ENCODE results near the gene WNT3. TPM values are rescaled to one million over a fixed set of nuclear protein-coding genes. Genes with fewer than 3 reads are reported as not detected.

Gene WNT3
- polyA plus RNA-seq, 4 donors, result 1.9 to 2.2 (median 1.9) TPM

DNA sequence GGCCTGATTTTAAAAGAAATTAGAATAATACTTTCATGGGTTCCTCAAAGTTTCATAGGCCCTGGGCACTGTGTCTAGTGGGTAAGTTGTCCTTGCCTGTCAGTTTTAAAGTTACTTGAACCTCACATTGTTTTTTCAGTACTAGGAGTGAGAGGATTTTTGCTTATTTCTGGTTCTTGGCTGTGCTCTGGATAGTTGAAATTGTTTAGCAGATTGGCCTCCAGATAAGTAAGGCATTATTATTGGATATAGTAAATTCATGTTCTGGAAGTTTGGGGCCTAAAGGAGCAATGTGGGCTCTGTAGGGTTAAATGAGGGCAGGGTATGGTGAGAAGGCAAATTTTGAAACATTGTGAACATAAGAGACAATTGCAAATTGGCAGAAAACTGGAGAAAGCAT lies 78.5 kb downstream of the WNT3 start:
- DNase-seq (ENCODE audit: low read depth in 4 of 4, low spot score in 3 of 4), result no peak

DNA sequence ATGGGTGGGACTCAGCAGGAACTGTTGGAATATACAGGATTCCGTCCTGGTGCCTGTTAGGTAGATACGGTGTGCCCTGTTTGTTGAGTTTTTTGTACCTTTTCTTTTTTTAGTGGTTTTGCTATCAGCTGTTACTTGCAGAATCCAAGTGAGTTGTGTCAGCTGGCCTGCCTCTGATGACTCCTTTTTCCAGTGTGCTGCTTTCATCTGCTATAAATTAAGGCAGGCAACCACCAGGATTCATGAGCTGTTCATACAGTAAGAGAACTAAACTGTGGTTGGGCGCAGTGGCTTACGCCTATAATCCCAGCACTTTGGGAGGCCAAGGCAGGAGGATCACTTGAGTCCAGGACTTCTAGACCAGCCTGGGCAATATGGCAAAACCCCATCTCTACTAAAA lies 79.9 kb downstream of the WNT3 start:
- DNase-seq (ENCODE audit: low read depth in 4 of 4, low spot score in 3 of 4), result no peak

DNA sequence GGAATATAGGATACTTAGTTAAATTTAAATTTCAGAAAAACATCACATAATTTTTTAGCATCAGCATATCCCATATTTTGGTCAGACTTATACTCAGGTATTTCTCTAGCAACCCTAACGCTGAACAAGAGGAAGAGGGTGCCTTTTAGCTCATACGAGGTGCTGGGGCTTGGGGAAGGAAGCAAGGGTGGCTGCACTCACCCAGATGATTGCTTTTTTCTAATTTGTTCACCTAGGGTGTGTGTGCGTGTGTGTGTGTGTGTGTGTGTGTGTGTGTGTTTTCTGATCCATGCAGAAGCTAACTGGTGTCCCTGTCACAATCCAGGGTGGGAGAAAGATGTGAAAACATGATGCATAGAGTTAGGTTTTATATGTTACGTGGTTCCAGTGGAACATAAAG lies 81.2 kb downstream of the WNT3 start:
- DNase-seq (ENCODE audit: low read depth in 4 of 4, low spot score in 3 of 4), result no peak

DNA sequence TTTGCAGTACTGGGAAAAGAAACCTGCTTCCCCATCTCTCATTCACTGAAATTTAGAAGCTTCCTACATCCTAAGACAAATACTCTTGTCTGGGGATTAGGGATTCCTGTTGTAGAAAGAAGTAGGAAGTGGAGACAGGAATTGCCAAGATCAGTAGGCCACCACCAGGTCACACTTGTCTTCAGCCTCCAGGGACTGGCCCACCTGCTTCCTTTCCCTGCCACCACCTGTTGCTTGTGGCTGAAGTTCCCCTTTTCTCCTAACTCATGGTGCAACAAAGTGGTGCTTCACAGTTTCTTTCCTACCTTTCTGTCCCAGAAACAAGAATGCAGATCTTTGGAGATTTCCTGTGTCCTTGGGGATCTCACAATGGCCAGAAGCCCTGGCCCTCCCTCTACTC lies 82.4 kb downstream of the WNT3 start:
- DNase-seq (ENCODE audit: low read depth in 4 of 4, low spot score in 3 of 4), result no peak

DNA sequence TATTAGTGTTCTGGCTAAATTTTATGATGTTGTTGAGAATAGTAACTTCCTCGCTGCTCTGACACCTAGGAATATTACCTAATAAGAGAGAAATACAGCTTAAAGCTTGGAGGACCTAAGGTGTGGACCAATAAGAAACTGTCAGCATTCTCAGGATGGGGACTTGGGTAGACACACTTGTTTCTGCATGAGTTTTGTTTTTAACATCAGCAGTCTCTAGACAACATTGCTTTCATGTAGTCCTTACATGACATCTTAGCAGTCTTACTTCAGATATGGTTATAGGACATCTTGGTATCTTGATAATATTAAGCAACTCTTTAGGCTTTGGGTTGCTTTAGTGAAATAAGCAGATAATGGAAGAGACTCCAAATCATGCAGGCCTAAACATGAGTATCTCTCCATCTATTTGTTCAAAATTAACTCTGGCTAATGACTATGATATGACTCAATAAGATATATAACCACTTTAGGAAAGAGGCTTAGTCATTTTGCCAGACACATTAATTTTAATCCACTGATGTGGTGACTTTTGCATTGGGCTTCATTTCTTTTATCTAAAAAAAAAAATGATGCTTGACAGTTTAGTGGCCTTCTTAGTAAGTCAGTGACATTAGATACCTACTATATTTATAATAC lies 84.5 kb downstream of the WNT3 start:
- DNase-seq (ENCODE audit: low read depth in 4 of 4, low spot score in 3 of 4), result no peak

DNA sequence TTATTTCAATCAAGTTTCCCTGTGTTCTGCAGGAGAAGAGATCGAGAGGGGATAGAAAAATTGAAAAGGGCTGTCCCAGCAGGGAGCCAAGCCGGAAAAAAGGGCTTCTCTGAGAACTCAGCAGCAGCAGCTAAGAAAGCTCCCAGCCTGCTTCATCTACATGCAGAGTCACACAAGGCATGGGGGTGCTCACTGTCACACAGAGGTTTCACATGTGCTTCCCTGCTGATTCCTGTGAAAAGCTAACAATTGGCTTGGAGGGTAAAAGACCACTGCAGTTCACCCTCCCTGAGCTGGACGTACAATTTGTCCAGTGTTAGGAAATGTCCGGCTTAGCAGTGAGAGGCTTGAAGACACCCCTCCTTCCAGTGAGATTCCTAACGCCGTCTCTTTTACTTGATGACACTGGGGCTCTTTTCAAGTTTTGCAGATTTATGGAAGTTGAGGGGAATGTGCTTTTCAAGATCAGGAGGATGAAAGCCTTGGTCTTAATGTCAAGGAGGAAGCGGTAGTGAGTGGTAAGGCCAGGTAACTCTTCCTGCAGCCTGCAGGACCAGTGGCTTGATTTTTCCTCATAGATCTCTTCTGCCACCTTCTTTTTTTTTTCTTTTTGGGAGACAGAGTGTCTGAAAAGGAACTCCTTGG lies 85.6 kb downstream of the WNT3 start:
- DNase-seq (ENCODE audit: low read depth in 4 of 4, low spot score in 3 of 4), result no peak

DNA sequence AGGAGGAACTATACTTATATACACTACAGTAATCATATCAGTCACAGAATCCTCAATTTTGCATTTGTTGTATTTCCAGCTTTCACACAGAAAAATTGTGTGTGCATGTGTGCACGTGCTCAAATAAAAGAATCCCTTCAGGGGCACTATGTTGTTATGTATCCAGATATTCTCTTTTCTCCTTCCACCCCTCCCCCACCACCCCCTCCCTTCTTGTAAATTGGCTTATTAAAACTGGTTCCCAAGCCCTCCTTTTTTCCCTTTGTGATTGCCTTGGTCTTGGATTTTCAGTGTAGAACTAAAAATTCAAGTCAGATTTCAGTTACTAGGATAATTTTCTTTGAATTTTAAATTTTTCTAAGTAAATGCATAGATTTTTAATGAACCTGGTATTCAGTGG lies 86.3 kb downstream of the WNT3 start:
- no peak for DNase-seq (ENCODE audit: low read depth in 4 of 4, low spot score in 3 of 4)

DNA sequence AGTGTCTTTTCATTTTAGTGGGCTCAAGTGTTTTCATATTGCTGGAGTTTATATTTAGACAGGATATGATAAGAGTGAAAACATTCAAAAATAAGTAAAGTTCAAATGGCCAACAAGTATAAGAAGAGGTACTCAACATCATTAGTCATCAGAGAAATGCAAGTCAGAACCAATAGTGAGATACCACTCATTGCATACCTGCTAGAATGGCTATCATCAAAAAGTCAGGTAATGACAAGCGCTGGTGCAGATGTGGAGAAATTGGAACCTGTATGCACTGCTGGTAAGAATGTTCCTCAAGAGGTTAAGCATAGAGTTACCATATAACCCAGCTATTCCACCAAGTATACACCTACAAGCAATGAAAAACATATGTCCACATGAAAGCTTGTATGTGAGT lies 87.8 kb downstream of the WNT3 start:
- DNase-seq (ENCODE audit: low read depth in 4 of 4, low spot score in 3 of 4), result no peak

DNA sequence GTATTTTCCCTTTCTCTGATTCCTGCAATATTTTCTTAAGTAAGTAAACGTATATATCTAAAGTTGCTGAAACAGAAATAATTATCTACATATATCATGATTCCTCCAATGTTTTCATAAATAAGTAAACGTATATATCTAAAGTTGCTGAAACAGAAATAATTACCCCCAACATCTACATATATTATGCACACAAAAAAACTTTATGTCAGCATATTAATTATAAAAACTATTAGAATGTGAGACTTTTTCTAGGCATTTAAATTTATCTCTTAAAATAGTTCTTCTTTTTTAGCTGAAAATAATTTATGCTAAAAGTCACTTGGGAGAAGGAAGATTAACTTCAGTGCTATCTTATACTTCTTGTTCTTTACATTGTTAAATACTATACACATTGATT lies 88.5 kb downstream of the WNT3 start:
- DNase-seq (ENCODE audit: low read depth in 4 of 4, low spot score in 3 of 4), result no peak

DNA sequence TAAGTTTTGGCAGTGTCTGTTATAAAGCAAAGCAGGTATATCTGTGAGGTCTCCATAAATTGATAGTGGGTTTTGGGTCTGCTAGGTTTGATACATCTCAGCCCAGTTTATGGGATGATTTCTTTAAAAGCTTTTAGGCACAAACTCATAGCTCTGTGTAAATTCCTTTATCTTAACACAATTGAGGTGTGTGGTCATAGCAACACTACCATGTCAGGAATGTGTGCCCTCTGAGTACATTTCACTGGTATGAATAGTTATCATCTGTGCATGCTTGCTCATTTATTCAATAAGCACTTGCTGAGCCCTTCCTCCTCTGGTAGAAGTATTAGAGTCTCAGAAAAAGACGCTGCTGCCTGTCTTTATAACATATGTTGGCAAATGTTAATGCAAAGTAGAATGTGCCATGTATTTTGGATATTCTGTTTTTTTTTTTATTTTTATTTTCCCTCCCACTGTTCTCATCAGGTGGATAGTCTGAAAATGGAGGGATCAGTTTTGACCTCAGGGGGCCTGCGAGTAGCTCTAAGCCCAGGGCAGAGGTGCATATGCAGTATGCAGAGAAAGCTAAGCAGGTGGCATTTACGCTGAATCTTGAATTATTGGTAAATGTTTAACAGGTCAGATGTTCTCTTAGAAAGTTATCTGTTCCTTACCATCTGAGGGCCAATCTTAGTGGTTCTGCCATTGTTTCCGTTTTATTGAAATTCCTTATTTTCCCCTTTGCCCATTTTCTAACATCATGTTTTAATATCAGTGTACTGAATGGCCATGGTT lies 90.7 kb downstream of the WNT3 start:
- DNase-seq (ENCODE audit: low read depth in 4 of 4, low spot score in 3 of 4), result no peak

DNA sequence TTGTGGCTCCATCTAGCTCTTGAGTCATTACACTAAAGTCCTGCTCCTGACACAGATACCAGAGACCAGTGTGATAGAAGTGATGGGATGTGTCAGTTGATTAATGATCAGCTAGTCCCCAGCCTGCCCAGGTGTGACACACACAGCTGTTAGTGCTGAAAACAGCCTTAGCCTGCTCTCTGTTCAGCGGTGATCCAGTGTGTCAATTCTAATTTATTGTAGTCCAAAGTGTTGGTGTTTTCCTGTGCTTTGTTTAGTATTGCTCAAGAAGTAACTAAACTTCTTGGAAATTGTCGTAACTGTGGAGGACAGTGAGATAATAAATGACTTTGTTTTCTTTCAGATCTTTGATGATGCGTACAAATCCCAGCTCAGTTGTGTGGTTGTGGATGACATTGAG lies 92.3 kb downstream of the WNT3 start:
- DNase-seq (ENCODE audit: low read depth in 4 of 4, low spot score in 3 of 4), result no peak

DNA sequence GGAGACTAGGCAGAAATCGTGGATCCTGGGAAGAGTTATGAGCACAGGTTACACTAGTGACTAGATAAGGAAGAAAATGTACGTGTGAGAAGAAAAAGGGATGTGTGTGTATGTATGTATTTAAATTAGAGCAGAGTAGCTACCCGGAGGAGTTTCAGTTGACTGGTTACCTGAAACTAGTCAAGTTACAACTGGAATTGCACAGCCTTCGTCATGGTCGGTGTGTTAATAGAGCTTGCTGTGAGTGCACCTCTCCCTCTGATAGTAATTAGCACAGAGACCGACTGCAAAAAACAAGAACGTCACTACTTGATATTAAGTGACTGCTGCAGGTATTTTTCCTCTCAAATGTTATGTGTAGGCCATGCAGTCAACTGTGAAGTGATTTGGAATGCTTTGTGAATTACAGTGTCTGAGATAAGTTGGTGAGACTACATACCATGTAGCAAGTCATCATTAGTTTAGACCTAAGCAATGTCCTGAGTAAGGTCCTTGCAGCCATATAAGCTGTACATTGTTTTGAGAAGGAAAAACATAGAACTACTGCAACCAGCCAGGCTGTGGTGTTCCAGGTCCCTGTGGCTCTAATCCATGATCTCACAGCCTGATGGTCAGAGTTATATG lies 95.7 kb downstream of the WNT3 start:
- no peak for DNase-seq (ENCODE audit: low read depth in 4 of 4, low spot score in 3 of 4)

DNA sequence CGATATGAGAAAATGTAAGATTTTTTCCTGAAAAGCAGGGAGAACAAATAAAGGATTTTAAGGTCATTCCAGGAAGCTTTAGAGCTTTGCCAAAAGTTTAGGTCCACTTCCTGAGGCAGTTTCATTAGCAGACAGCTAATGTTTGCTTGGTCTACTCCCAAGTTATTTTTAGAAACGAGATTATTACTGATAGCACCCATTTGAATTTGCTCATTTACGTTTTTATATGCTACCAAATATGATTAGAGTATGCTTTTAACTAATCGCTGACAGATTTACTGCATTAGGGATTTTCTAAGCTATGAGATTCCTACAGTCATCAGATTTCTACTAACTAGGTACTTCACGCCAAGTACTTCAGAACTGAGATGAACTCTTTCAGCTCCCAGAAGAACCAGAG lies 98.1 kb downstream of the WNT3 start:
- DNase-seq (ENCODE audit: low read depth in 4 of 4, low spot score in 3 of 4), result no peak

DNA sequence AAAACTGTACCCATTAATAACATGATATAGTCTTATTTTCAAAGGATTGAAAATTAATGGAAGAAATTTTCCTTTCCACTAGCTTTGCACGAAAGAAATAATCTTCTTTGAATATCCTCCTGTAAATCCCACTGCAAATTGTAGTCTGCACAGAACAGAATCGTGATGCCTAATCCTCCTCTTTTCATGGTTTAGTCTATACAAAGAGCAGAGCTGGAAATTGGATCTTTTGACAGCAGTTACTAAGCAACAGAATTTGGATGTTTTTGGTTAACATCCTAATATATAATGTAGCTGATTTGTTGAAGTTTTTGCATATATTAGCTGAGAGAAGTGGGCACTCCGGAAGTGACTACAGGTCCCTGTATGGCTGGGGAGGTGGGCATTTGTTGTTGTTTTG lies 98.6 kb downstream of the WNT3 start:
- no peak for DNase-seq (ENCODE audit: low read depth in 4 of 4, low spot score in 3 of 4)

DNA sequence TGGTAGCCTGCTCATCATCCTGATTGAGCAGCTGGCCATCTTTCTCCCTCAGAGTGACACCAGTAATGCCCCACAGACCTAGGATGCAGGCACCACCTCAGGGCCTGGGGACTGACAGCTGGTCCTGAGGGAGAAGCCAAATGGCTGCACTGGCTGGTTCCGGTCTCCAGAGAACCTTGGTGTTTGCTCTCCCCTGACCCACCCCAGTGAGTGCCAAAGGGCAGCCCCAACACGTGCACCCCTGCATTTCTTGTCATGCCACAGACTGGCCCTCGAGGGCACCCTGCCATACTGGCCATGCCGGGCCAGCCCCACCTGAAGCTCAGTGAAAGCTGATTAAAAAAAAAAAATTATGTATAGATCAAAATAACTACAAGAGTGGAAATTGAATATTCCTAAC lies 100.5 kb downstream of the WNT3 start:
- no peak for DNase-seq (ENCODE audit: low read depth in 4 of 4, low spot score in 3 of 4)

Other genes starting within 250 kb of the WNT3 start
- gene ARL17A, start 239.0 kb downstream of the WNT3 start, polyA plus RNA-seq (ENCODE audit: insufficient read length in 4 of 4), result 10 to 100 TPM; 17.0 to 36.7 (median 23.6) TPM
- gene NSF, start 228.0 kb downstream of the WNT3 start, polyA plus RNA-seq (ENCODE audit: insufficient read length in 4 of 4), result 10 to 100 TPM; 30.1 to 40.6 (median 37.0) TPM
- 10 to 100 TPM in 3 of 4 donors, 1 to 10 TPM in 1; 7.3 to 13.8 (median 10.9) TPM for gene WNT9B, start 32.9 kb upstream of the WNT3 start, polyA plus RNA-seq (ENCODE audit: insufficient read length in 4 of 4)
- 10 to 100 TPM; 49.1 to 58.7 (median 55.3) TPM for gene GOSR2, start 104.5 kb upstream of the WNT3 start, polyA plus RNA-seq (ENCODE audit: insufficient read length in 4 of 4)
- gene RPRML, start 160.6 kb upstream of the WNT3 start, polyA plus RNA-seq (ENCODE audit: insufficient read length in 4 of 4), result under 1 TPM in 1 of 4 donors, not detected in 3; 0.06 TPM

Measured in right renal pelvis (tissue), 4 donors.